ENCODE measurements around the gene CYP19A1. TPM values are rescaled to one million over a fixed set of nuclear protein-coding genes. Genes with fewer than 3 reads are reported as not detected.

The CYP19A1 gene
- total and polyA plus RNA-seq, 5 donors from 2014 or later: 0.52 TPM; not detected in 4

DNA sequence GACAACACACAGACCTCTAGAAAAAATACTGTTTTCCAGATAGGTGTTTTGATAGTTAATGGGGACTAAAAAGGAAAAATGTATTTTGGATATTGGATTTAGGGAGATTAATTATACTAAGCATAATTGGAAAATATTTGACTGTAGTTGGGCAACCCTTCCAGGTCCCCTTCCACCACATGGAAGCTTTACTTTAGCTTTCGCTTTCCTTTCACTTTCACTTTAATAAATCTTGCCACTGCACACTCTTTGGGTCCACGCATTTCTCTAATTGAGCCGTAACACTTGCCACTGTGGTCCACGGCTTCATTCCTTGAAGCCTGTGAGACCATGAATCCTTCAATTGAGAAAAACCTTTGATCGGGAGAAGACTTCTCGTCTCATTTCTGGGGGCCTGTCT is 18.6 kb upstream of the CYP19A1 start:
- H3K4me3 Mint-ChIP-seq: no peak overlapping the region
- no peak overlapping the region for H3K27ac ChIP-seq (ENCODE audit: insufficient read depth, low read length, poor library complexity, severe bottlenecking)
- H3K9me3 Mint-ChIP-seq: peaks cover 0 to 2% (median 0%) of the 10 kb centered on the region in 7 donors
- no peak overlapping the region for H3K27ac Mint-ChIP-seq
- H3K36me3 ChIP-seq (ENCODE audit: control insufficient read depth, insufficient read depth, low read length): no peaks in the 10 kb centered on the region
- DNase-seq (no peak), ATAC-seq (ENCODE audit: low read depth in 2 of 2) (no peak)
- H3K27me3 ChIP-seq (ENCODE audit: control insufficient read depth, insufficient read depth, low read length): no peaks in the 10 kb centered on the region
- H3K4me1 Mint-ChIP-seq: peaks cover 0 to 4% (median 1%) of the 10 kb centered on the region in 4 donors
- H3K4me3 ChIP-seq (ENCODE audit: low read depth, low read length): peak overlapping the region; percentile 16
- peaks cover 13% of the 10 kb centered on the region for H3K27me3 Mint-ChIP-seq
- H3K9me3 ChIP-seq (ENCODE audit: control insufficient read depth in 2 of 2, low read length in 2 of 2): no peaks in the 10 kb centered on the region
- H3K4me1 ChIP-seq (ENCODE audit: control insufficient read depth, insufficient read depth, low read length, poor library complexity, severe bottlenecking): no peaks in the 10 kb centered on the region
- no peaks in the 10 kb centered on the region for H3K36me3 Mint-ChIP-seq

DNA sequence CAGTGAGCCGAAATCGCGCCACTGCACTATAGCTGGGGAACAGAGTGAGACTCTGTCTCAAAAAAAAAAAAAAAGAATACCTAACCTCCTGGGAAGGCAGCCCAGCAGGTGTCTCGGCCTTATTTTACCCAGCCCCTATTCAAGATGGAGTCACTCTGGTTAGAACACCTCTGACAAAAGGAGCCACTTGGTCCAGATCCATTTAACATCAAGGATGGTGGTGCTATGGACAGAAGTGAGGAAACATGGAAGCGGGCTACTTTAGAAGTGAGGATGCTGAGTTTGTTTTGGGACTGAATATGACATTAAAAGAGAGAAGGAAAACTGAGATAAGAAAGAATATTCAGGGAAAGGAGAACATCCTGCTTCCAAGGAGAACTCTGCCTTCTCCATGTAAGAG is 17.8 kb upstream of the CYP19A1 start:
- Mint-ChIP-seq H3K9me3 (peaks cover 0 to 2% (median 0%) of the 10 kb centered on the region in 7 donors), H3K4me3 (no peak overlapping the region), H3K27me3 (peaks cover 13% of the 10 kb centered on the region), H3K4me1 (peaks cover 0 to 4% (median 1%) of the 10 kb centered on the region in 4 donors), H3K36me3 (no peaks in the 10 kb centered on the region), H3K27ac (no peak overlapping the region)
- Histone ChIP-seq H3K4me3 (ENCODE audit: low read depth, low read length) (no peak overlapping the region), H3K4me1 (ENCODE audit: control insufficient read depth, insufficient read depth, low read length, poor library complexity, severe bottlenecking) (no peaks in the 10 kb centered on the region), H3K27ac (ENCODE audit: insufficient read depth, low read length, poor library complexity, severe bottlenecking) (no peak overlapping the region), H3K9me3 (ENCODE audit: control insufficient read depth in 2 of 2, low read length in 2 of 2) (no peaks in the 10 kb centered on the region), H3K27me3 (ENCODE audit: control insufficient read depth, insufficient read depth, low read length) (no peaks in the 10 kb centered on the region), H3K36me3 (ENCODE audit: control insufficient read depth, insufficient read depth, low read length) (no peaks in the 10 kb centered on the region)
- DNase-seq (no peak), ATAC-seq (ENCODE audit: low read depth in 2 of 2) (no peak)

DNA sequence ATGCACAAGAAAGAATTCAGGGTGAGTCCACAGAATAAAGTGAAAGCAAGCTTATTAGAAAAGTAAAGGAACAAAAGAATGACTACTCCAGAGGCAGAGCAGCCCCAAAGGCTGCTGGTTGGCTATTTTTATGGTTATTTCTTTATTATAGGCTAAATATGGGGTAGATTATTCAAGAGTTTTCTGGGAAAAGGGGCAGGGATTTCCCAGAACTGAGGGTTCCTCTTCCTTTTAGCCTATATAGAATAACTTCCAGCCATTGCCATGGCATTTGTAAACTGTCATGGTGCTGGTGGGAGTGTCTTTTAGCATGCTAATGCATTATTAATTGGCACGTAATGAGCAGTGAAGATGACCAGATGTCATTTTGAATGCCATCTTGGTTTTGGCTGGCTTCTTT is 16.7 kb upstream of the CYP19A1 start:
- Mint-ChIP-seq H3K4me1 (peaks cover 0 to 4% (median 1%) of the 10 kb centered on the region in 4 donors), H3K4me3 (no peak overlapping the region), H3K9me3 (peaks cover 0 to 3% (median 0%) of the 10 kb centered on the region in 7 donors), H3K27me3 (peaks cover 13% of the 10 kb centered on the region), H3K27ac (no peak overlapping the region), H3K36me3 (no peaks in the 10 kb centered on the region)
- Histone ChIP-seq H3K9me3 (ENCODE audit: control insufficient read depth in 2 of 2, low read length in 2 of 2) (no peaks in the 10 kb centered on the region), H3K27me3 (ENCODE audit: control insufficient read depth, insufficient read depth, low read length) (no peaks in the 10 kb centered on the region), H3K4me1 (ENCODE audit: control insufficient read depth, insufficient read depth, low read length, poor library complexity, severe bottlenecking) (no peaks in the 10 kb centered on the region), H3K27ac (ENCODE audit: insufficient read depth, low read length, poor library complexity, severe bottlenecking) (no peak overlapping the region), H3K4me3 (ENCODE audit: low read depth, low read length) (no peak overlapping the region), H3K36me3 (ENCODE audit: control insufficient read depth, insufficient read depth, low read length) (no peaks in the 10 kb centered on the region)
- ATAC-seq (ENCODE audit: low read depth in 2 of 2) (no peak), DNase-seq (no peak)

DNA sequence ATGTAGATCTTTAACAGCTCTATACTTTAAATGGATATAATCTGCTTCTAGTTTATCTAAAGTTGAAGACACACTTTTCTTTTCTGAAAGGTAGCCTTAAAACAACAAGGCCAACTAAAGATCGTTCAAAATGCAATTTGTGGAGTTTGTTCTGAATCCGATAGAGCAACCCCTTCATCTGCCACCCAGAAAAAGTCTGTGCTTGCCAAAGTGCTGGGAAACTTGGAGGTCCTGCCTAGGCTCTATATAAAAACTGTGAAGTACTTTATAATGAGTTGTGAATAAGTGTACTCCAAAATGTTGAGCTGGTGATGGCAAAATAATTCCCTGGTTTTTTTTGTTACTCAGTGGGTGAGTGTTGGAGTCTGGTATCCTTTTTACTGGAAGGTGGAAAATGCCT is 15.6 kb upstream of the CYP19A1 start:
- no peaks in the 10 kb centered on the region for H3K36me3 ChIP-seq (ENCODE audit: control insufficient read depth, insufficient read depth, low read length)
- H3K36me3 Mint-ChIP-seq: no peaks in the 10 kb centered on the region

DNA sequence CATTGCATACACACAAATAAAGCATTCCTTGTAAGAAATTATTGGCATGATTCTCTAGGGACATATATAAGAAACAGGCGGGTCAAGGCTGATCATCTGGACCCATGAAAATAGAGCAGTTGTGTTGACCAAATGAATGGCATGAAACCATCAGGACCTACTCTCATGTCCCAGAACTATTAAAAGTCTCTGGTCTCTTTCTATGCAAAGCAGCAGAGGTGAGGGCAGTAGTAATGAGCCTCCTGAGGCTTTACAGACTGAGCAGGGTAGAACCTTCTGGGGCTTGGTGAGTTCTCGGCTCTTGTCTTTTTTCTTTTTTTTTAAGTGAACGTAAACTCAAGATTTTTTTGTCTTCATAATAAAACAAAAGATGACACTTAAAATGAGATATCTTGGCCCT is 12.3 kb upstream of the CYP19A1 start:
- Histone ChIP-seq H3K4me1 (ENCODE audit: control insufficient read depth, insufficient read depth, low read length, poor library complexity, severe bottlenecking) (no peaks in the 10 kb centered on the region), H3K27ac (ENCODE audit: insufficient read depth, low read length, poor library complexity, severe bottlenecking) (no peak overlapping the region), H3K4me3 (ENCODE audit: low read depth, low read length) (no peak overlapping the region), H3K9me3 (ENCODE audit: control insufficient read depth in 2 of 2, low read length in 2 of 2) (no peaks in the 10 kb centered on the region), H3K36me3 (ENCODE audit: control insufficient read depth, insufficient read depth, low read length) (no peaks in the 10 kb centered on the region), H3K27me3 (ENCODE audit: control insufficient read depth, insufficient read depth, low read length) (no peaks in the 10 kb centered on the region)
- DNase-seq (no peak), ATAC-seq (ENCODE audit: low read depth in 2 of 2) (no peak)
- H3K4me3 Mint-ChIP-seq: no peak overlapping the region
- peaks cover 0 to 5% (median 0%) of the 10 kb centered on the region in 7 donors for H3K9me3 Mint-ChIP-seq
- no peak overlapping the region for H3K27ac Mint-ChIP-seq
- H3K4me1 Mint-ChIP-seq: peaks cover 0 to 5% (median 0%) of the 10 kb centered on the region in 4 donors
- no peaks in the 10 kb centered on the region for H3K36me3 Mint-ChIP-seq
- peaks cover 13% of the 10 kb centered on the region for H3K27me3 Mint-ChIP-seq

More for the DNA sequence above, 15.6 kb upstream of the CYP19A1 start:
- H3K27me3 Mint-ChIP-seq: peaks cover 13% of the 10 kb centered on the region
- Histone ChIP-seq H3K27me3 (ENCODE audit: control insufficient read depth, insufficient read depth, low read length) (no peaks in the 10 kb centered on the region), H3K27ac (ENCODE audit: insufficient read depth, low read length, poor library complexity, severe bottlenecking) (no peak overlapping the region), H3K4me3 (ENCODE audit: low read depth, low read length) (no peak overlapping the region), H3K4me1 (ENCODE audit: control insufficient read depth, insufficient read depth, low read length, poor library complexity, severe bottlenecking) (no peaks in the 10 kb centered on the region), H3K9me3 (ENCODE audit: control insufficient read depth in 2 of 2, low read length in 2 of 2) (no peaks in the 10 kb centered on the region)
- peaks cover 0 to 5% (median 0%) of the 10 kb centered on the region in 7 donors for H3K9me3 Mint-ChIP-seq
- no peak for ATAC-seq (ENCODE audit: low read depth in 2 of 2)
- H3K4me3 Mint-ChIP-seq: no peak overlapping the region
- DNase-seq: no peak
- H3K27ac Mint-ChIP-seq: no peak overlapping the region
- peaks cover 0 to 4% (median 1%) of the 10 kb centered on the region in 4 donors for H3K4me1 Mint-ChIP-seq

DNA sequence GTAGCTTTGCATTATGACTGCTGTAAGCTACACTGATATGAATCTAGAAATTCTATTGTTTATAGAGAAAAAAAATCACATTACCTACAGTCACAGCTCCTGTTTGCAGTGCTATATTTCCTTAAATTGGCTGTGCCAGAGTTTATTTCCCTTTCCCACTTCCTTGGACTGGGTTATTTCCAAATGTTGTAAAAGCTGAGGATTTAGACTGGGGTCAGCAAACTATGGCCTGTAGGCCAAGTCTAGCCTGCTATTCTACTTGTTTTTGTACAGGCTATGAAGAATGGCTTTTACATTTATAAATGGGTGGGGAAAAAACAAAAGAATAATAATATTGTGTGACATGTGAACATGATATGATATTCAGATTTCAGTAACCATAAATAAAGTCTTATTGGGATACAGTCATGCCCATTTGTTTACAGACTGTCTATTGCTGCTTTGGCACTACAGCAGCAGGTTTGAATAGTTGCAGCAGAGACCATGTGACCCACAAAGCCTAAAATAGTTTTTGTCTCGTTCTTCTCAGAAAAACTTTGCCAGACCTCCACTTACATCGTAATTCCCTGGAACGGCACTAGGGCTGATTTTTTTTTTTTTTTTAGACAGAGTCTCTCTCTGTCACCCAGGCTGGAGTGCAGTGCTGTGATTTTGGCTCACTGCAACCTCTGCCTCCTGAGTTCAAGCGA is 10.9 kb upstream of the CYP19A1 start:
- no peaks in the 10 kb centered on the region for H3K36me3 ChIP-seq (ENCODE audit: control insufficient read depth, insufficient read depth, low read length)
- Mint-ChIP-seq H3K36me3 (no peaks in the 10 kb centered on the region), H3K27ac (no peak overlapping the region), H3K9me3 (peaks cover 0 to 5% (median 0%) of the 10 kb centered on the region in 7 donors), H3K4me3 (no peak overlapping the region), H3K4me1 (peaks cover 0 to 5% (median 0%) of the 10 kb centered on the region in 4 donors), H3K27me3 (peaks cover 17% of the 10 kb centered on the region)
- DNase-seq (no peak), ATAC-seq (ENCODE audit: low read depth in 2 of 2) (no peak)
- H3K4me1 ChIP-seq (ENCODE audit: control insufficient read depth, insufficient read depth, low read length, poor library complexity, severe bottlenecking): no peaks in the 10 kb centered on the region
- H3K9me3 ChIP-seq (ENCODE audit: control insufficient read depth in 2 of 2, low read length in 2 of 2): no peaks in the 10 kb centered on the region
- H3K4me3 ChIP-seq (ENCODE audit: low read depth, low read length): no peak overlapping the region
- peaks cover 2% of the 10 kb centered on the region for H3K27me3 ChIP-seq (ENCODE audit: control insufficient read depth, insufficient read depth, low read length)
- no peak overlapping the region for H3K27ac ChIP-seq (ENCODE audit: insufficient read depth, low read length, poor library complexity, severe bottlenecking)

DNA sequence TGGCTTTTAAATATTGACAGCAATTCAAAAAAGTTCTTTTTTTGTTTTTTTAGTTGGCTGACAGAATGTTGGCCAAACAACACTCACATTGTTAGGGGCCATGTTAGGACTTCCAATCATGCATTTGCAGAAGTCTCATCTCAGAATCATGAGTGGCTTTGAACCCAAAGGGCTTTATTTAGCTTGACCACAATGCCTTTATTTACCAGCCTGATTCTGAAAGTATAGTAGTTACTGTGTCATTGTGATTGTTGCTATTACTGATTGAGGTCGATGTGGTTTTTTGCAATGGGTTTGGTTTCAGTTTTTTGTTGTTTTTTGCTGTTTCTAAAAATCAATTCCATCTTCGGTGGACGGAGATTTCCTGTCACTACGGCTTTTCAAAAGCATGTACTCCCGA is 10.3 kb upstream of the CYP19A1 start:
- no peak for ATAC-seq (ENCODE audit: low read depth in 2 of 2)

DNA sequence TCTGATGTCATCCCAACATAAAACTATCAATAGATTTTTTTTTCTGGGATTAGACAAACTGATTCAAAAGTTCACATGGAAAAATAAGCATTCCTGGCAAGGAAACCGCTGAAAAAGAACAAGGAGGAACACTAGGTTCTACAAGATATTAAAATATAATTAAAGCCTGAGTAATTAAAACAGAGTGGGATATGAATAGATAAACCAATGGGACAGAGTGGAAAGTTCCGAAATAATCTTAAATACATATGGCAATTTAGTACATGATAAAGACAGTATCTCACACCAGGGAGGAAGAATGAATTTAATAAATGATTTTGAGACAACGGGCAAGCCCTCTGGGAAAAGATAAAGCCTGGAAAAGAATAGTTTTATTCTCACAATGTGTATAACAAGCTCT is 7.7 kb upstream of the CYP19A1 start:
- Mint-ChIP-seq H3K36me3 (no peaks in the 10 kb centered on the region), H3K4me3 (no peak overlapping the region), H3K27me3 (peaks cover 23% of the 10 kb centered on the region), H3K4me1 (peaks cover 0 to 5% (median 0%) of the 10 kb centered on the region in 4 donors), H3K9me3 (peaks cover 0 to 5% (median 0%) of the 10 kb centered on the region in 7 donors), H3K27ac (no peak overlapping the region)
- H3K27me3 ChIP-seq (ENCODE audit: control insufficient read depth, insufficient read depth, low read length): peaks cover 4% of the 10 kb centered on the region
- no peaks in the 10 kb centered on the region for H3K9me3 ChIP-seq (ENCODE audit: control insufficient read depth in 2 of 2, low read length in 2 of 2)
- H3K4me3 ChIP-seq (ENCODE audit: low read depth, low read length): no peak overlapping the region
- ATAC-seq (ENCODE audit: low read depth in 2 of 2) (no peak), DNase-seq (no peak)
- H3K36me3 ChIP-seq (ENCODE audit: control insufficient read depth, insufficient read depth, low read length): no peaks in the 10 kb centered on the region
- H3K4me1 ChIP-seq (ENCODE audit: control insufficient read depth, insufficient read depth, low read length, poor library complexity, severe bottlenecking): no peaks in the 10 kb centered on the region
- H3K27ac ChIP-seq (ENCODE audit: insufficient read depth, low read length, poor library complexity, severe bottlenecking): no peak overlapping the region

More for the DNA sequence above, 10.3 kb upstream of the CYP19A1 start:
- Mint-ChIP-seq H3K27ac (no peak overlapping the region), H3K4me1 (peaks cover 0 to 5% (median 0%) of the 10 kb centered on the region in 4 donors), H3K9me3 (peaks cover 0 to 5% (median 0%) of the 10 kb centered on the region in 7 donors), H3K27me3 (peaks cover 13% of the 10 kb centered on the region), H3K36me3 (no peaks in the 10 kb centered on the region), H3K4me3 (no peak overlapping the region)
- Histone ChIP-seq H3K27ac (ENCODE audit: insufficient read depth, low read length, poor library complexity, severe bottlenecking) (no peak overlapping the region), H3K4me3 (ENCODE audit: low read depth, low read length) (no peak overlapping the region), H3K27me3 (ENCODE audit: control insufficient read depth, insufficient read depth, low read length) (peaks cover 2% of the 10 kb centered on the region), H3K9me3 (ENCODE audit: control insufficient read depth in 2 of 2, low read length in 2 of 2) (no peaks in the 10 kb centered on the region), H3K4me1 (ENCODE audit: control insufficient read depth, insufficient read depth, low read length, poor library complexity, severe bottlenecking) (no peaks in the 10 kb centered on the region), H3K36me3 (ENCODE audit: control insufficient read depth, insufficient read depth, low read length) (no peaks in the 10 kb centered on the region)
- DNase-seq: no peak

Data from CD4-positive, CD25-positive, alpha-beta regulatory T cell (primary cell).